NCI-H748 (cell line): Measurements from ENCODE around the gene MINDY4.

Experiments used
- DNase-seq: peaks from one replicate; lab custom pipeline; 2025; ENCODE audit not compliant: unreplicated experiment; lab: John Stamatoyannopoulos, UW

MINDY4 gene

DNA sequence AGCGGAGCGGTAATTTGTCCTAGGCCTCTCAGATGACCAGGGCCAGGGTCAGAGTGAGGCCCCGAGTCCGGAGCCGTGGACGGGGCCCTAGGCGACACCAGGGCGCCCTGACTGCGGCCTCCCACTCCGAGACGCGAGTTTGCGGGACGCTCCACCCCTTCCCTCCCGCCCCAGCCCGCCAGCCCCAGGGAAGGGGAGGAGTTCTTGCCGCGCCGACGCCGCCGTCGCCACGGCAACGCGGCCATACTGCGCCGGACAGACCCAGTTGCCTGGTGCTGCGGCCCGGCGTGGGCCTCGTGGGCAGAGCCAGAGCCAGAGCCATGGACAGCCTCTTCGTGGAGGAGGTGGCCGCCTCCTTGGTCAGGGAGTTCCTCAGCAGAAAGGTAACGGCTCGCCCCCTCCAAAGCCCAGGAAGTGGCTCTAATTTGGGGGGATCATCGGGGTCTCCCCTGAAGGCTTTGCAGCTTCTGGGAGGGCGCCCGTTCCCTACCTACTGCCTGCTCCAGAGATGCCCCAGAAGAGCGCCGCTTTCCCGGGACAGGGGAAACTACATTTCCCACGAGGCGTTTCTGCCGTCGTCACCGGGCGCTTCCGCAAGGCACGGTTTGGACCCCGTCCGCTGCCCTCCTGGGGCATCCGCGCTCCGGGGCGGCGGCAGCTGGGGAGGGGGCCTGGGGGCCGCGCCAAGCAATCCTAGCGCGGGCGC is at the start of gene MINDY4:
Gene MINDY4, plus strand, starts transcription at position 244 of the 706 bp plus-strand sequence. Its CDS starts 77 bp downstream, at position 321.
- DNase-seq: peak; percentile 88

DNA sequence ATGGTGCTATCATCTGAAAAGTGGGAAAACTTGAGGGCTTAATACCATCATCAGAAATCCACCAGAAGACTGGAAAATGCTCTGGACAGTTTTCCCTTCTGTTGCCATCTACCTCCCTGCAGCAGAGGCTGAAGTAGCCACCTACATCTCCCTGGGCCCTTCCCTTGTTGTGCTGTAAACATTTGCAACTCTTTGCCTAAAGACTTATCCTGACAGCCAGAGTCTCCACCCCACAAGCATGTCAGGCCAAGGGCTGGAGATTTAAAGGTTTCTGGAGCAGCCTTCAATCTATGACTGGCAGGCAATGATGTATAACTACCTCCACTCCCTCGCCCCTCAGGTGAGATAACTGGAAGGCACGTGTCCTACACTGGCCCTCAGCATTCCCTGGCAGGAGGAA is 49.0 kb upstream of the MINDY4 start:
- DNase-seq: no peak

DNA sequence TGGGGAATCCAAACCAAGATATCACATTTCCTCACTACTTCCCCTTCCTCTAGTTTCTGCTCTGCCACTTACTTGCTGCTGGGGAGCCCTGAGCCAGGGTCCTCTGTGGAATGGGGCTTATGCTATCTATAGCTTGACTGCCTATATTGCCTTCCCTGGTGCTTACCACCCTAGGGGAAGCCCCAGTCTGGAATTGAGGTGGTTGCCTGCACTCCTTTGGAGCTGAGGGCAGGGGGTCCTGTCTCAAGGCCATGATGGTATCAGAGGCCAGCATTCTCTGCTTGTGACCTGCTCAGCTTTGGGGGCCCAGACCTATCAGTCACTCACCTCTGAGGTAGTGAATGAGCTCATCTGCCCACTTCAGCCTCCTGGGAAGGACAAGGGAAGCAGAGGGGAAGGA is 48.5 kb upstream of the MINDY4 start:
- DNase-seq: no peak

DNA sequence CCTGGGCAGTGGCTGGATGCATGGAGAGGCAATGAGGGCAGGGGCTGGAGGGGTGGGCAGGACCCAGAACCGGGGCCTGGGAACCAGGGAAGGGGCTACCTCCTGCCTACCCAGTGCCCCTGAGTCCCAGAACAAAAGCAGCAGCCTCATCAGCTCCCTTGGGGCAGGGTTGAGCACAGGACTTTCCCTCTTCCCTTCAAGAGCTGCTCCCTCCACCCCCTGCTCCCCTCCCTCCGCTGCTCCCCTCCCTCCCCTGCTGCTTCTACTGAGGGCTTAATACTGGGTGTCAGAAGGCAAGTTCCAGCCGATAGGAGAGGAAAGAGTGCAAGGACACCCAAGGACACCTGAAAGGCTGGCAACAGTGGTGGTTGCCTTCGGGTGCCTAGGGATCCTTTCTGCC is 47.4 kb upstream of the MINDY4 start:
- DNase-seq: no peak

DNA sequence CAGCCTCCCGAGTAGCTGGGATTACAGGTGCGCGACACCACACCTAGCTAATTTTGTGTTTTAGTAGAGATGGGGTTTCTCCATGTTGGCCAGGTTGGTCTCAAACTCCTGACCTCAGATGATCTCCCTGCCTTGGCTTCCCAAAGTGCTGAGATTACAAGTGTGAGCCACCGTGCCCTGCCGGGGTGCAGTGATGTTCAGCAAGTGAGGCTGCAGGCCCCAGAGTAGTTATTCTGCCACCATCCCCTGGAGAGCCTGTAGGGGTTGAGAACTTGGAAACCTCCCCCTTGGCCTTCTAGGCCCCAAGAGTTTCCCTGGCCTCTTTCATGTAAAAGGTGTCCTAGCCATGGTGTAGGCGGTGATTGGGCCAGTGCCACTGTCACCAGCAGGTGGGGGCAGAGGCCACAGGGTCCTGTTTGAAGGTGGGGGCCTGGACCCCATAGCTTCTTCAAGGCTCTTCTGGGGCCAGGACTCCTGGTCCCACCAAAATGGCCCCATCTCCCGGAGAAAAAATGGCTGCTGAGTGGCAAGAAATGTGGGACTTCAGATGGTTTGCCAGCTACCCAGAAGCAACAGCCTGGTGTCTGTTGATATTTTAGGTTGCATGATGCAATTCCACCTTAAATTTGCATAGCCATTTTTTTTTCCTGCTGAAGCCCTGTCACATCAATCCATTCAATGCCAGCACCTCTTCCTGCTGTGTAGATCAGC is 44.8 kb upstream of the MINDY4 start:
- no peak for DNase-seq

DNA sequence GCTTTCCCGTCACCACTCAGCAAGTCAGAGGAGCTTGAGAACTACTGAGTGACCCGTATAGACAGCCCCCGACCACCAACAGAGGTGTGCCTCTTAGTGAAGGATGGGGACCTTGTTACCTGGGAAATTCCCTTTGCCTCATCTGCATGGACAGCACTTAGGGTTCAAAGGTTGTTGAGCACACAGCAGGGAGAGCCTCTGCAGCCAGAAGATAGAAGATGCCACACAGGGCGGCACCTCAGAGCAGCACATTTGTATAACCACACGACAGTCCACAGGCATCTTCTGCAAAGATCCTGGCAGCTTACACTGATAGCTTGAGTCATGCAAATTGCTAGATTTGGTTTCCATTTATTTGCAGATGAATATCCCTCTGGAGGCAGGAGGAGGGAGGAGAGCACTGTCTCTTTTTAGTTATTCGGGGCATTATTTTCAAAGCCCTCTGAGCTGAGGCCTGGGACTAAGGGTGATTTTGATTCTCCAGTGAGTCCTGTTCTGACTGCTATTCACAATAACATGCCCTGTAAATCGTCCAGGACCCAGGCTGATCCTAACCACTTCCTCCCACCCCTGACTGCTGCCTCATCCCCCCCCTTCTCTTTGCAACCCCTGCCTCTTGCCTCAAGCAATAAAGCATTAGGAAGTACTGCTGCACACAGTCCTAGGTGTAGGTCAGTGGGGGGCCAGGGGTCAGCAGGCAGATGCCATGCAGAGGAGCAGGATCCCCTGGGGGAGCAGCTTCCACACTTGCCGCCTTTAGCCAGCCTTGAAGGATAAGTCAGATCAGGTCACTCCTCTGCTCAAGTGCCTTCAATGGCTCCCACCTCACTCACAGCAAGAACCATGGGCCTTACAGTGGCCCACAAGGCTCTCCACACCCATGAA is 43.9 kb upstream of the MINDY4 start:
- DNase-seq: no peak

DNA sequence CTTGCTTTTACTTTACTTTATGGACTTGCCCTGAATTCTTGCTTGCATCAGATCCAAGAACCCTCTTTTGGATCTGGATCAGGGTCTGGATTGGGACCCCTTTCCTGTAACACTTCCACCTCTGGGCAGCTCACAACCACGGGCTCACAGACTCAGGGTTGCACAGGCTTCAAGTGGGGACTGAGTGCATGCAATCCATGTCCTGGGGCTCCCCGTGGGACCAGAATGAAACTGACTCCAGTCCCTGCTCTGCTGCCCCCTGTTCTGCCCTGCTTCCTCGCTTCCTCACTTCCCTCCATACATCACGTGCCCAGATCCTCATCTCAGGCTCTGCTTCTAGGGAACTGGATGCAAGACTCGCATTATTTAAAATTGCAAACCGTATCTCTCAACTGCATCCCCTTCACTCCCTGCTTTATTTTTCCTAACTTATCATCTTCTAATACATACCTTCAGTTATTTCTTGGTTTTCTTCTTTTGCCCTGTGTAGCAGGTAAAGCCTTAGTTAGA is 42.6 kb upstream of the MINDY4 start:
- DNase-seq: no peak

DNA sequence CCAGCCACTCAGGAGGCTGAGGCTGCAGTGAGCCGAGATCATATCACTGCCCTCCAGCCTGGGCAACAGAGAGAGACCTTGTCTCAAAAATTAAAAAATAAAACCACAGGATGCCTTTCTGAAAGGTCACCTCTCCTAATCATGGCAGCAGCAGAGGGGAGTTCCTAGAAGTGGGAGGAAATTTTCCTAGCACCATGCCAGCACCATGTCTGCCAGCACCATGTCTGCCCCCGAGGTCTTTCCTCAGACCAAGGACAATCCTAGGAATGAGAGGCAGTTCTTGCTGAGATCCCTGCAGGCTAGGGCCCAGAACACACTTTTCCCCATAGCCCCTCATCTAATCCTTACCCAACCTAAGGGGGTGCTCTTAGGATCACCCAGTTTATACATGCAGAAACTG is 41.6 kb upstream of the MINDY4 start:
- DNase-seq: no peak

DNA sequence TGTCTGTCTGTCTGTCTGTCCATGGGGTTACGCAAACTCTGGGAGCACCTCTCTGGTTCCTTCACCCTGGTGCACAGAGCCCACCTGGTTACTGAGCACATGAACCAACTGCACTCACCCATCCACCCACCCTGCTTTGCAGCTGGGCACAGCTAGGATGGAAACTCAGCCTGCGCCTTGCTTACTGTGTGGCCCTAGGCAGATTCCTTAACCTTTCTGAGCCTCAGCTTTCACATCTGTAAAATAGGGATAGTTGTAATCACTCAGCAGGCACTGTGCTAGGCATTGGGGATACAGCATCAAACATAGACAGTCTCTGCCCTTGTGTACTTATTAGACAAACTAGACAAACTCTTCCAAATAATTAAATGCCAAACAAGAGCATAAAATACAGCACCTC is 41.1 kb upstream of the MINDY4 start:
- DNase-seq: no peak

DNA sequence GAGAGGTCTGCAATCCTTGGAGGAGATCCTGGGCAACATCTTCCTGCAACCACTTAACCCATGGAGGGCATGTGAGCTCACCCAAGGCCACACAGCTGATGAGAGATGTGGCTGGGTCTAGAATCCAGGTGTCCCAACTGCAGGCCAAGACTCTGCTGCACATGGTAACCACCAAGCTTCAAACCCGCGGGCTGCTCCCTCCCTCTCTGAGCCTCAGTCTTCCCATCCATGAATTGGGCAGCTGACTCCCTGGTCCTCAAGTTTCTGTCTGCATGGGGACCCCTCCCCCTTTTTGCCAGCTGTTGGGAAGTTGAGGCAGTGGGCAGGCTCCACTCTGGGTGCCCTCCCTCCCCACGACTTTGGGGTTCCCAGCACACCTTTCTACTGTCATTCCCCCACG is 40.2 kb upstream of the MINDY4 start:
- DNase-seq: no peak

DNA sequence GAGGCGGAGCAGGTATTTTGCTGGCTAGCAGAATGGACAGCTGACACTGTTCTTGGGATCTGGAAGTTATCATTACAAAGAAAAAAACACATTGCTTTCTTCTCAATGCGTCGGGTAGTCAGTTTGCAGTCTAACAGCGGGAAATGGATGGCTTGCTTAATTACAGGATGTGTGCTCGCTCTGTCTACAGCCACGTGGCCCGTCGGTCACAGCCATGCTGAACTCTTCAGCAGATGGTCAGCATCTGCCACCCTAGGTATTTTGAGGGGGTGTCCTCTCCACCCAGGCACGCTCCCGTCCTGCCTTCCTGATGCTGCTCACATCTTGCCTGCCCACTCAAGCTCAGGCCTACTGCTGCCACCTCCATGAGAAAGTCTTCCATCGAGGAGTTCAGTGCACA is 39.6 kb upstream of the MINDY4 start:
- peak; percentile 62 for DNase-seq

DNA sequence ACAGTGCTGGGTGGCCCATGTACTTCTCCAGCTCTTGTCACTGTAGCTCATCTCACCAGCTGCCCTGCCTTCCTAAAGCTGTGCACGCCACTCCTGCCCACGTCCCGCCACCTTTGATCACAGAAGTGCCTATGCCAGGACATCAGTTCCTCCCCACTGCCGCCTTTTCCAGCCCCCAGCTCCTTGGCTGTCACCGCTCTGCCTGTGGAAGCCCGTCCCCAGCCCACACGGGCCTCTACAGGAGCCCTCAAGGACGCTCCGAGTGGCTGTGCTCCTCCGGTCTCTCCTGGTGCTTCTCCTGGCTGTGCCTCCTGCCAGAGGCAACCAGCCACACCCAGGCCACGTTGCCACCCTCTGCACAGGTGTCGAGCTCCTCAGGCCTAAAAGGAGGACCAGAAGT is 38.6 kb upstream of the MINDY4 start:
- DNase-seq: no peak

DNA sequence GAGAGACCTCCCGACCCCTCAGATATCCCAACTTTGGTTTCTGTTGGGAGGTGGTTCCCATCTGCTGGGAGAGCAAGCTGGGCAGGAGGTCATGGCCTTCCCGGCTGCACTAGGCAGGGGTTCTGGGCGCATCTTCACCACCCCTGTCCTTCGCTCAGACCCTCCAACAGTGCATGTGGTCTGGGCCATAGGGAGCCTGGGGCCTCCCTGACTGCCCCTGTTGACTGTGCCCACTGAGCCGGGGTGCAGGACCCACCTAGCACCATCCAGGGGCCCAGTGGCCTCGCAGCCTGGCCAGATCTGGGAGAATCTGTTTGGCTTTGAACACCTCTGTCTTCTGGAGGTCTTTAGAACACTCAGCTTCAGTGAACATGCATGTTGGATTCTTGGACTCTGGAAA is 38.0 kb upstream of the MINDY4 start:
- no peak for DNase-seq

DNA sequence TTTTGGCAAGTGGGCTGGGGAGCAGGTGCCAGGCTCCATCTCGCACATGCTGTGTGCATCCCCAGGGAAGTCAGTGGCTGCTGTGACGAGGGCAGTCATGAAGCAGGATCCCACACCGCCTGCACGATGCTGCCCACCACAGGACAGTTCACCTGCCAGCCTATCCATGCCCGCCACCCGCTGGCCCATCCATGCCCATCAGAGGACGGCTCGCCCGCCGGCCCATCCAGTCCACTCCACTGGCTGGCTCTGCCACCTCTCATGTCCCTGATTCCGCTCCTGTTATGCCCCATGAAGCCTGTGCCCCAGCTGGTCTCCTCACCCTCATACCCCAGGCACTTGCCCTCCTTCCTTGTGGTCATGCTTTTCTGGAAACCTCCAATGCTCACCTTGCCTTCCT is 37.5 kb upstream of the MINDY4 start:
- DNase-seq: no peak

DNA sequence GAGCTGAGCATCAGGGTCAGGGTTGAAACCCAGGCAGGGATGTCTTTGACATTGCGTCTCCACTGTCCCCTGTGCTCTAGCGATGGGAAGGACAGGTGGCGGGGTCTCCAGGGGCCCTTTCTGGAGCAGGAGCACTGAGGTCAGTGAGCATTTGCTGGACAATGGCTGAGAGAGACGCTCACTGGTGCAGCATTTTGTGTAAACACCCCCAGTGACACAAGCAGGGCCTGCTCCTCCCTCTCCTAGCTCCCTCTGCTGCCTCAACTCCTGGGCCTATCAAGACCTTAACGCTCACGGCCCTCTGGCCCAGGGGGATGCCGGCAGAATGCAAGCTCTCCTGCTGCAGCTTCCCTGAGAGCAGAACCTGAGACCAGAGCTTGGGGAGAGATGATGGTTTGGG is 36.7 kb upstream of the MINDY4 start:
- no peak for DNase-seq

DNA sequence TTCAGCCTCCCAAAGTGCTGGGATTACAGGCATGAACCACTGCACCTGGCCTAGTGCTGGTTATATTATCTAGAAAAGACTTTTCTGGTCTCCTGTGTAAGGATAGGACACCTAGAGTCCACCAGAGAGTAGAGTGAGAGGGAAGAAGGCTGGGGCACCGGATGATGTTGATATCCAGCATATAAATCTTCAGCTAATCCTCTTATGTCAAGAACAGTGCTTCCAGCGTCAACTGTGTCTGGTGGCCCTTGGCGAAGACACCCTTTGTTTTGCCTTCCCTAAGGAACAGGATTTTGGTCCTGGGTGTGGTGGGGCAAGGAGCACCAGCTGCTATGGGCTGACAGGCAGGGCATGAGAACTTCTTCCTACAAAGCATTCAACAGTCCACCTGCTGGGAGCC is 35.6 kb upstream of the MINDY4 start:
- DNase-seq: no peak

DNA sequence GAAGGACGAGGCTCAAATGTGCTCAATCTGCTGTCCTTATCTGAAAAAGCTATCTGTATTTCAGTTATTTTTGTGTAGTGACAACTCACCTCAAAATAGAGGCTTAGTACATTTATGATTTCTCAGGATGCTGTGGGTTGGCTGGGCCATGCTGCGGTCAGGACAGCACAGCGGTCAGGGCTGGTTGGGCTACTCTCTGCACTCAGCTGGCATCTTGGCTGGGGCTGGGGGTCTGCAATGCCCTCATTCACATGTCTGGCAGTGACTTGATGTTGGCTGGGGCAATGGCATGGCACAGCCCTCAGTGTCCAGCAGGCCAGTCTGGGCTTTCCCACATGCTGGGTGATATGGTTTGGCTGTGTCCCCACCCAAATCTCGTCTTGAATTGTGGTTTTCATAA is 34.9 kb upstream of the MINDY4 start:
- DNase-seq: no peak

DNA sequence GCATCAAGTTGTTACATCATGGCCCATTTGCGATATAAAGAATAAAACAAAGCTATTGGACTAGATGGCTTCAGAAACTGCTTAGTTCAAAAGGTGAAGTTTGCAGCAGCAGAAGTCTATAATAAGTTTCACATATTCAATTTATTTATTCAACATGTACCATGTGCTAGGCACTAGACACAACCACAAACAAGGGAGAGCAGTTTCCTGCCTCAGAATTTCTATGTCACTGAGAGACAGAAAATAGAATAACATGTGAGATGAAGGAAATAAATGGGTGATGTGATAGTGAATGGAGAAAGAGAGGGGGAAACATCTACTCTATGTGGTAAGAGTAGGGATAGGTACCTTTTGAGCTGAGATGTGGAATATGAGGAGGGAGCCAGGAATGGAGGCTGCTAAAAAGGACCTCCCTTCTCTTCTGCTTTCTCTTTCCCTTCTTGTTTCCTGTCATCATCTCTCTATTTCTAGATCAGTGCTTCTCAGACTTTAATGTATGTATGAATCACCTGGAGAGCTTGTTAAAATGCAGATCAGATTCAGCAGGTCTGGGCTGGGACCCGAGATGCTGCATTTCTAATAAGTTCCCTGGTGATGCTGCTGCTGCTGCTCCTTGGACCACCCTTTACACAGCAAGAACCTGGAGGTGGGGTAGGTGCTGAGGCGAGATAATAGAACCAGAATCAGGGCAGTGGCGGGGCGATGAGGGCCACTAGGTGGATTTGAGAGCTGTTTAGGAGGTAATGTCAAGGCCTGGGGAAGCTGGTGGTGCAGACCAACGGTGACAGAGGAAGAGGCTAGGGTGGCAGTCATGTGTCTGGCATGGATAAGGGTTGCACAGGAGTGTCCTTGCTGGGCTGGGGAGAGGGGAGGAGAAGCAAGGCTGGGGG is 32.9 kb upstream of the MINDY4 start:
- no peak for DNase-seq

DNA sequence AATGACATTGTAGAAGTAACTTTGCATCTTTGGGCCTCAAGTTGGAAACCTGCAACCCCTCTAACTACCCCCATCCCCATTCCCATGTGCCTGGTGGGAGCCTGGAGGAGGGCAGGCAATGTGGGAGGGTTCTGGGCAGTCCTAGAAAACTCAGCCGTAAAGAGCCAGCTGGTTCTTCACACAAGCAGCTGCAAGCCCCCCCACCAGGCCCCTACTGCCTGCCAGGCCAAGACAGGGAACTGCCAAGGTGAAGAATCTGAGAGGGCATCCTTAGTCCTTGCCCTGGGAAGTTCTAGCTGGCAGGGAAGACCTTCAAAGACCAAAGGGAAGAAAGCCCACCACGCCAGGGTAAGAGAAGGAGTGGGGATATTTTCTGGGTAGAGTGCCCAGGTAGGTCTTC is 31.5 kb upstream of the MINDY4 start:
- DNase-seq: no peak

DNA sequence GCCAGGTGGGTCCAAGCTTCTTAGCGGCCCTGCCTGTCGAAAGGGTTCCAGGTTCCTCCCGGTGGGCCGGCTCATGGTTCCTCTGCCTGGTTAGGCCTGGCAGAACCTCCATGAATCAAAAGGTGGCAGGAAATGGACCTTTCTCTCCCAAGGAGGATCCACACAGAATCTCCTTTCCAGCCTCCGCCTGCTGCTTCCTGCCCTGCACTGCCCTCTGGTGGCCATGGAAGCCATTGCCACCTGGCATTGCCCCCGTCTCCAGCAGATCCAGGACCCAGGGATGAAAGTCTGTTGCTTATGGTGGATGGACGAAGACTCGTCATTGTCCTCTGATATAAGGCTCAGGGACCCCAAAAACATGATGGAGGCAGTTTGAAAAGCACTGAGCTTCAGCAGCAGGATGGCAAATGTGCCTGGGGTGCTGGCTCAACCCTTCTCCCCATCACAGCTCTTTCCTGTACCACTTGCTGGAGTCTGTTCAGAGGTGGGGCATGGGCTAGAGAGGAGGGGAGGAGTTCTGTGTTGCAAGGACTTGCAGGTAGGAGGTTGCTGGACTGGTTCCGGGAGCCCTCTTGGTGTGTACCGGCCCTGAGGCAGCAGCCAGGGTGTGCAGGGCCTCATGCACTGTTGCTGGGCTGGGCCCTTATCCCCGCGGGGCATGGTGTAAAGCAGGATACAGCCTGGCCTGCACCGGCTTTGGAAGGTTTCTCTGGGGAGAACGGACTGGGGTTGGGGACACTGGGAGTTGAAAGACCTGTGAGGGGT is 30.6 kb upstream of the MINDY4 start:
- peak; percentile 69 for DNase-seq
